Upper lobe of left lung (tissue), 6 donors: ENCODE data around the gene ST3GAL4. TPM values are rescaled to one million over a fixed set of nuclear protein-coding genes. Genes with fewer than 3 reads are reported as not detected.

Experiments
- ATAC-seq, 2 donors: fragments of 200-7000 bp; cut with Tn5 transposase; one replicate each; pipeline ENCODE4 v1.9.1; 2022; ENCODE audit warnings: mild to moderate bottlenecking in 2 of 2, moderate library complexity in 2 of 2; ENCODE audit not compliant: low FRiP score in 2 of 2
- DNase-seq, 2 donors: peaks; one replicate each; pipeline ENCODE4 v3.0.0-alpha.2; 2019 to 2020
- H3K27ac ChIP-seq, 4 donors: fragments of 200-600 bp; sonication (generic); one replicate each; pipeline ENCODE4 v1.5.1; 2016 to 2019
- H3K27me3 ChIP-seq, 4 donors: fragments of 200-600 bp; sonication (generic); one replicate each; pipeline ENCODE4 v1.5.1; 2017 to 2019
- H3K36me3 ChIP-seq, 4 donors: fragments of 200-600 bp; sonication (generic); one replicate each; pipeline ENCODE4 v1.5.1; 2016 to 2019
- H3K4me1 ChIP-seq, 4 donors: fragments of 200-600 bp; sonication (generic); one replicate each; pipeline ENCODE4 v1.5.1; 2018 to 2019
- H3K4me3 ChIP-seq, 4 donors: fragments of 200-600 bp; sonication (generic); one replicate each; pipeline ENCODE4 v1.5.1; 2017 to 2019; ENCODE audit warnings: mild to moderate bottlenecking in 2 of 4, moderate library complexity in 1 of 4
- H3K9me3 ChIP-seq, 4 donors: fragments of 200-600 bp; sonication (generic); one replicate each; pipeline ENCODE4 v1.5.1; 2018 to 2019
- CTCF ChIP-seq, 6 experiments: fragments of 450-650 bp in 4 of 6; fragments of 200-600 bp in 2 of 6; sonication (generic) in 2 of 6; IDR thresholded peaks; one replicate each; pipeline ENCODE4 v1.5.1; 2016 to 2019; ENCODE audit warnings: antibody characterized with exemption in 6 of 6
- EP300 ChIP-seq, 4 donors: sonication (generic); formaldehyde crosslinking; IDR thresholded peaks; one replicate each; pipeline ENCODE4 v1.5.1; 2017; ENCODE audit warnings: antibody characterized with exemption in 4 of 4, control low read depth in 2 of 4
- POLR2A ChIP-seq, 4 donors: fragments of 450-650 bp; IDR thresholded peaks; one replicate each; pipeline ENCODE4 v1.5.1; 2016 to 2017; ENCODE audit warnings: antibody characterized with exemption in 4 of 4, mild to moderate bottlenecking in 2 of 4
- POLR2AphosphoS5 ChIP-seq, 2 donors: sonication (generic); formaldehyde crosslinking; IDR thresholded peaks; one replicate each; pipeline ENCODE4 v1.5.1; 2017; ENCODE audit warnings: antibody characterized with exemption in 2 of 2
- WGBS, 2 donors: methylation state at CpG; one replicate each; pipeline ENCODE4 v1.1.5; 2017 to 2018; 5-methylcytosine and 5-hydroxymethylcytosine counted together
- total RNA-seq, 6 donors: library from RNA; depleted of rRNA in 4 of 6; stranded (reverse); fragments of >200 nt in 4 of 6; gene quantifications; one replicate each; pipeline versions ENCODE4 v1.1.0 to v1.2.1, GENCODE V29; 2016 to 2021
- donor health status: DM: no; HTN: no; CAD: no; lungs with moderate emphysema.
- donor health status: DM: no; HTN: yes; CAD: no; lungs with severe emphysema.

Gene ST3GAL4
- total RNA-seq, 6 donors from 2014 or later: 20.6 to 47.9 (median 34.0) TPM

- Histone ChIP-seq H3K36me3 (no peaks in the 10 kb centered on the region), H3K9me3 (no peaks in the 10 kb centered on the region), H3K4me3 (no peak overlapping the region), H3K27me3 (no peaks in the 10 kb centered on the region), H3K4me1 (peaks cover 23 to 51% (median 32%) of the 10 kb centered on the region in 4 donors), H3K27ac (peak overlapping the region; percentile 10 to 62 (median 36))
- no peak for ATAC-seq
- DNase-seq: no peak
- WGBS, 2 donors: 58 to 69% methylated on average over 4 of the region's 4 CpGs
- TF ChIP-seq POLR2AphosphoS5 (IDR thresholded peaks at IDR 0.05) (no peak), POLR2A (IDR thresholded peaks at IDR 0.05) (no peak), CTCF (IDR thresholded peaks at IDR 0.05) (no peak), EP300 (IDR thresholded peaks at IDR 0.05) (no peak)
Observed at GRCh38 chr11:126352934-126353801, 2.3 kb upstream of the ST3GAL4 start.

GRCh38 chr11:126354631-126355323, 709 bp upstream of the ST3GAL4 start:
- ATAC-seq (peak in 1 of 2 donors; percentile 1), DNase-seq (no peak)
- peak overlapping the region; percentile 73 to 89 (median 84) for H3K27ac ChIP-seq
- no peaks in the 10 kb centered on the region for H3K27me3 ChIP-seq
- no peaks in the 10 kb centered on the region for H3K36me3 ChIP-seq
- H3K9me3 ChIP-seq: no peaks in the 10 kb centered on the region
- WGBS, 2 donors: 38 to 42% methylated on average over 4 to 15 of the region's 15 CpGs
- H3K4me1 ChIP-seq: peaks cover 21 to 61% (median 37%) of the 10 kb centered on the region in 4 donors
- no peak for TF ChIP-seq POLR2AphosphoS5 (IDR thresholded peaks at IDR 0.05)
- no peak for TF ChIP-seq EP300 (IDR thresholded peaks at IDR 0.05)
- TF ChIP-seq CTCF (IDR thresholded peaks at IDR 0.05): no peak
- TF ChIP-seq POLR2A (IDR thresholded peaks at IDR 0.05): no peak
- peak overlapping the region; percentile 48 to 92 (median 72) for H3K4me3 ChIP-seq

- Histone ChIP-seq H3K27ac (peak overlapping the region; percentile 73 to 89 (median 84)), H3K4me1 (peaks cover 20 to 63% (median 37%) of the 10 kb centered on the region in 4 donors), H3K9me3 (no peaks in the 10 kb centered on the region), H3K4me3 (peak overlapping the region; percentile 14 to 92 (median 72)), H3K36me3 (no peaks in the 10 kb centered on the region), H3K27me3 (no peaks in the 10 kb centered on the region)
- WGBS, 2 donors: 19 to 20% methylated on average over 1 to 39 of the region's 46 CpGs
- ATAC-seq: peak; percentile 13 to 22
- no peak for TF ChIP-seq POLR2AphosphoS5 (IDR thresholded peaks at IDR 0.05)
- no peak for TF ChIP-seq CTCF (IDR thresholded peaks at IDR 0.05)
- no peak for TF ChIP-seq POLR2A (IDR thresholded peaks at IDR 0.05)
- TF ChIP-seq EP300 (IDR thresholded peaks at IDR 0.05): no peak
- DNase-seq: peak; percentile 55 to 60
Observed at GRCh38 chr11:126355926-126356897, 726 bp downstream of the ST3GAL4 start.
